ENCODE results near the gene NUP93. TPM values are rescaled to one million over a fixed set of nuclear protein-coding genes. Genes with fewer than 3 reads are reported as not detected.

Gene NUP93
- polyA plus RNA-seq, 2 of the 4 experiments (the other 2 are of a cell fraction), result 87.3 to 91.4 TPM

DNA sequence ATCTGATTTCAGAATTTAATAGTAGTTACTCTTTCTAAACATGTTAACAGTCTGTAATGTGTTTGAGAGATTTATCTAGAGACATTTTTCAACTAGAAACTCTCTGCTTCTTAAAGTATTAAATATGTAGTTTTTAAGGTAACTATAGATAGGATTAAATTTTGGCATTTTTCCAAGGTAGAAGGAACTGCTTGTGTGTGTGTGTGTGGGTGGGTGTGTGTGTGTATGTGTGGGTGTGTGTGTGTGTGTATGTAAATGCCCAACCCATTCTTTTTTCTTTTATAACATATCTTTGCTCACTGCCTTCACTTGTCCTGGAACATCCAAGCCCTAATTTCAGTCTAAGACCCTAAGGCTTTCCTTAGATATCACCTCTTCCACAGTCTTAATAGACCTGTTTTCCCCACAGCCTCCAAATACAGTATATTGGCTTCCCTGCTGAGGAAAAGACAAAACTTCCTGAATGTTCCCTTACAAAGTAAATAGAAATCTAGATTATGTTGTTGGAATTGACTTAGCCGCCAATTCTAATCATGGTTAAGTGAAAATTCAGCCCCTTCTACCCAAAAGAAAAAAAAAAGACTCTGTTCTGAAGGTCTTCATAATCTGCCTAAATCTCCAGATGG is 33.5 kb downstream of the NUP93 start:
- Histone ChIP-seq H3K9me3 (no peaks in the 10 kb centered on the region), H3K4me1 (no peaks in the 10 kb centered on the region), H3K27ac (no peak overlapping the region), H3K4me2 (no peak overlapping the region), H3K4me3 (no peak overlapping the region)
- FAIRE-seq, result no peak
- ChIA-PET CTCF (interaction anchor here (1.6 kb wide), 1 partner anchor 30 kb away, joined by 5 read pairs; no protein-coding TSS in a partner anchor), POLR2A (no interaction called here)
- 100% methylated on average over 1 of the region's 1 CpG for WGBS (ENCODE audit: missing lambda C conversion rate)
- no peak for DNase-seq (ENCODE audit: low read depth in 1 of 2, low spot score in 1 of 2)
- no peak for TF ChIP-seq RCOR1 (IDR thresholded peaks at IDR 0.05; ENCODE audit: low read depth, low read length)
- no peak for TF ChIP-seq EHF (CRISPR knock-in tag; IDR thresholded peaks at IDR 0.05)
- TF ChIP-seq SMC3 (IDR thresholded peaks at IDR 0.05), result no peak
- TF ChIP-seq KDM1A (IDR thresholded peaks at IDR 0.05; ENCODE audit: low read depth), result no peak
- TF ChIP-seq RAD21 (conservative IDR thresholded peaks at IDR 0.05 in 1 of 2, IDR thresholded peaks at IDR 0.05 in 1 of 2), result no peak
- TF ChIP-seq E2F6 (IDR thresholded peaks at IDR 0.05; ENCODE audit: borderline replicate concordance, low read depth), result no peak
- TF ChIP-seq PHF8 (IDR thresholded peaks at IDR 0.05; ENCODE audit: borderline replicate concordance, low read depth), result no peak
- TF ChIP-seq, protein P1, sequence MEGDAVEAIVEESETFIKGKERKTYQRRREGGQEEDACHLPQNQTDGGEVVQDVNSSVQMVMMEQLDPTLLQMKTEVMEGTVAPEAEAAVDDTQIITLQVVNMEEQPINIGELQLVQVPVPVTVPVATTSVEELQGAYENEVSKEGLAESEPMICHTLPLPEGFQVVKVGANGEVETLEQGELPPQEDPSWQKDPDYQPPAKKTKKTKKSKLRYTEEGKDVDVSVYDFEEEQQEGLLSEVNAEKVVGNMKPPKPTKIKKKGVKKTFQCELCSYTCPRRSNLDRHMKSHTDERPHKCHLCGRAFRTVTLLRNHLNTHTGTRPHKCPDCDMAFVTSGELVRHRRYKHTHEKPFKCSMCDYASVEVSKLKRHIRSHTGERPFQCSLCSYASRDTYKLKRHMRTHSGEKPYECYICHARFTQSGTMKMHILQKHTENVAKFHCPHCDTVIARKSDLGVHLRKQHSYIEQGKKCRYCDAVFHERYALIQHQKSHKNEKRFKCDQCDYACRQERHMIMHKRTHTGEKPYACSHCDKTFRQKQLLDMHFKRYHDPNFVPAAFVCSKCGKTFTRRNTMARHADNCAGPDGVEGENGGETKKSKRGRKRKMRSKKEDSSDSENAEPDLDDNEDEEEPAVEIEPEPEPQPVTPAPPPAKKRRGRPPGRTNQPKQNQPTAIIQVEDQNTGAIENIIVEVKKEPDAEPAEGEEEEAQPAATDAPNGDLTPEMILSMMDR (IDR thresholded peaks at IDR 0.05), result no peak
- no peak for TF ChIP-seq ZSCAN20 (CRISPR knock-in tag; IDR thresholded peaks at IDR 0.05)
- no peak for TF ChIP-seq CHD4 (IDR thresholded peaks at IDR 0.05; ENCODE audit: borderline replicate concordance)
- TF ChIP-seq SREBF2 (IDR thresholded peaks at IDR 0.05), result no peak
- no peak for TF ChIP-seq ZFP36 (IDR thresholded peaks at IDR 0.05; ENCODE audit: borderline replicate concordance, partially characterized antibody)
- TF ChIP-seq MAZ (IDR thresholded peaks at IDR 0.05; ENCODE audit: borderline replicate concordance, low read depth, low read length), result no peak
- TF ChIP-seq CEBPB (IDR thresholded peaks at IDR 0.05), result no peak
- TF ChIP-seq MYC (IDR thresholded peaks at IDR 0.05; ENCODE audit: borderline replicate concordance, low read length), result no peak
- no peak for TF ChIP-seq ELK1 (IDR thresholded peaks at IDR 0.05; ENCODE audit: low read depth, low read length)
- no peak for TF ChIP-seq MAFK (IDR thresholded peaks at IDR 0.05; ENCODE audit: partially characterized antibody)
- ATAC-seq, result no peak

- no peaks in the 10 kb centered on the region for H3K9me3 ChIP-seq
- 90% methylated on average over 2 of the region's 2 CpGs for WGBS (ENCODE audit: missing lambda C conversion rate)
- no peak for TF ChIP-seq ELK1 (IDR thresholded peaks at IDR 0.05; ENCODE audit: low read depth, low read length)
- no peak for TF ChIP-seq E2F6 (IDR thresholded peaks at IDR 0.05; ENCODE audit: borderline replicate concordance, low read depth)
- no peak overlapping the region for H3K4me3 ChIP-seq
- ATAC-seq (no peak), DNase-seq (ENCODE audit: low read depth in 1 of 2, low spot score in 1 of 2) (no peak), FAIRE-seq (no peak)
- ChIA-PET POLR2A (no interaction called here), CTCF (interaction anchor here (1.6 to 1.7 kb wide), 2 partner anchors 10 to 29 kb away, joined by 4 to 5 read pairs; no protein-coding TSS in a partner anchor)
- H3K27ac ChIP-seq, result no peak overlapping the region
- H3K4me2 ChIP-seq, result no peak overlapping the region
- no peaks in the 10 kb centered on the region for H3K4me1 ChIP-seq
These were observed 34.9 kb downstream of the NUP93 start for GRCh38 chr16:56764835-56765234.
